K562 (cell line): Measurements from ENCODE around the gene CLDN5. TPM values are rescaled to one million over a fixed set of nuclear protein-coding genes. Genes with fewer than 3 reads are reported as not detected.

ENCODE experiments used
- ARID4B ChIP-seq: sonication (generic); formaldehyde crosslinking; IDR thresholded peaks from 2 replicates; pipeline ENCODE4 v1.8.0; 2022; ENCODE audit warnings: mild to moderate bottlenecking, missing genetic modification reagents
- ASH1L ChIP-seq: fragments of 450-650 bp; IDR thresholded peaks from 2 replicates; pipeline ENCODE4 v1.6.1; 2018; ENCODE audit warnings: borderline replicate concordance, mild to moderate bottlenecking, low read depth; ENCODE audit not compliant: partially characterized antibody
- BRD4 ChIP-seq: fragments of 200-600 bp; sonication (generic); IDR thresholded peaks from 2 replicates; pipeline ENCODE4 v1.6.1; 2017; ENCODE audit warnings: inconsistent platforms
- BRF1 ChIP-seq: IDR thresholded peaks from 3 replicates; pipeline ENCODE4 v1.6.1; 2011; ENCODE audit warnings: borderline replicate concordance, mild to moderate bottlenecking; ENCODE audit not compliant: insufficient read length; ENCODE audit errors: extremely low read depth
- BRF2 ChIP-seq: IDR thresholded peaks from 3 replicates; pipeline ENCODE4 v1.6.1; 2011; ENCODE audit warnings: borderline replicate concordance, mild to moderate bottlenecking; ENCODE audit not compliant: insufficient read length, insufficient read depth
- CHD2 ChIP-seq: IDR thresholded peaks from 2 replicates; pipeline ENCODE4 v1.6.1; 2011; ENCODE audit warnings: low read depth, low read length
- E2F4 ChIP-seq: sonication (generic); formaldehyde crosslinking; IDR thresholded peaks from 2 replicates; pipeline ENCODE4 v1.8.0; 2022; ENCODE audit warnings: mild to moderate bottlenecking, low read depth, missing genetic modification reagents
- E2F5 ChIP-seq: sonication (generic); formaldehyde crosslinking; IDR thresholded peaks from 2 replicates; pipeline ENCODE4 v1.8.0; 2022; ENCODE audit warnings: mild to moderate bottlenecking, missing genetic modification reagents
- ESRRB ChIP-seq: fragments of 250-450 bp; sonication (Bioruptor Pico); IDR thresholded peaks from 2 replicates; pipeline ENCODE4 v1.5.0; 2020; ENCODE audit warnings: mild to moderate bottlenecking, moderate library complexity, borderline replicate concordance
- MBD2 ChIP-seq: sonication (generic); IDR thresholded peaks from 2 replicates; pipeline ENCODE4 v1.6.1; 2016; ENCODE audit warnings: low read depth, borderline replicate concordance
- NFE2 ChIP-seq: IDR thresholded peaks from 2 replicates; pipeline ENCODE4 v1.6.1; 2014; ENCODE audit warnings: antibody characterized with exemption, low read depth
- NFIC ChIP-seq: fragments of 450-650 bp; IDR thresholded peaks from 2 replicates; pipeline ENCODE4 v1.6.1; 2017; ENCODE audit warnings: mild to moderate bottlenecking, inconsistent platforms
- RBM34 ChIP-seq: fragments of 200-400 bp; formaldehyde crosslinking; IDR thresholded peaks from 2 replicates; pipeline ENCODE4 v1.6.1; 2018; ENCODE audit warnings: low read length, borderline replicate concordance; ENCODE audit not compliant: insufficient read depth
- RUNX1 ChIP-seq: sonication (generic); IDR thresholded peaks from 2 replicates; pipeline ENCODE4 v1.6.1; 2016; ENCODE audit warnings: antibody characterized with exemption, low read depth
- SAFB ChIP-seq: fragments of 200-400 bp; formaldehyde crosslinking; IDR thresholded peaks from 2 replicates; pipeline ENCODE4 v1.6.1; 2017; ENCODE audit warnings: low read depth, low read length, borderline replicate concordance
- SMARCC2 ChIP-seq: fragments of 450-650 bp; IDR thresholded peaks from 2 replicates; pipeline ENCODE4 v1.6.1; 2017; ENCODE audit warnings: antibody characterized with exemption, moderate library complexity, mild to moderate bottlenecking, low read depth
- SNRNP70 ChIP-seq: fragments of 200-400 bp; formaldehyde crosslinking; optimal IDR thresholded peaks from 2 replicates; pipeline ENCODE3; 2017; ENCODE audit warnings: low read depth, low read length
- TFAM ChIP-seq: fragments of 250-450 bp; sonication (Bioruptor Pico); conservative IDR thresholded peaks from 2 replicates; pipeline ENCODE4 v1.5.0; 2021; ENCODE audit warnings: mild to moderate bottlenecking, moderate library complexity
- THAP7 ChIP-seq: fragments of 250-450 bp; sonication (Bioruptor Pico); IDR thresholded peaks from 2 replicates; pipeline ENCODE4 v1.5.0; 2021
- ZNF239 ChIP-seq: fragments of 250-450 bp; sonication (Bioruptor Pico); IDR thresholded peaks from 2 replicates; pipeline ENCODE4 v1.4.0; 2020; ENCODE audit warnings: mild to moderate bottlenecking
- ZNF75A ChIP-seq: fragments of 450-650 bp; formaldehyde crosslinking; IDR thresholded peaks from 2 replicates; pipeline ENCODE4 v1.4.0; 2020; ENCODE audit warnings: mild to moderate bottlenecking
- ZNF766 ChIP-seq: fragments of 200-800 bp; sonication (Bioruptor generic); conservative IDR thresholded peaks from 2 replicates; pipeline ENCODE4 v1.6.1; 2016; ENCODE audit warnings: missing genetic modification characterization, missing compliant biosample characterization
- ZZZ3 ChIP-seq: fragments of 450-650 bp; IDR thresholded peaks from 2 replicates; pipeline ENCODE4 v1.6.1; 2016; ENCODE audit warnings: antibody characterized with exemption, mild to moderate bottlenecking, moderate library complexity
- polyA plus RNA-seq, 8 experiments: library from polyadenylated mRNA; depleted of rRNA in 4 of 8; stranded (reverse) in 5 of 8; unstranded in 3 of 8; fragments of >200 nt; fragmentation: Nextera tagmentation in 2 of 8; fragmentation: Illumina TruSeq in 1 of 8; extraction: Ambion mirVana in 2 of 8; extraction: Trizol in 1 of 8; gene quantifications; 2 replicates each; pipeline versions ENCODE4 v1.2.1 to v1.2.3, GENCODE V29; 2011 to 2014; ENCODE audit warnings: inconsistent platforms in 1 of 8, missing spikeins in 1 of 8
- total RNA-seq, 7 experiments: library from RNA; depleted of rRNA in 6 of 7; stranded (reverse); fragments of >200 nt in 6 of 7; fragmentation: Illumina TruSeq in 2 of 7; extraction: Trizol in 2 of 7; gene quantifications; 2 replicates each; pipeline versions ENCODE4 v1.2.1 to v1.2.3, GENCODE V29; 2011 to 2021; ENCODE audit warnings: low replicate concordance in 1 of 7

CLDN5 gene
- total and polyA plus RNA-seq, 9 of the 15 experiments (the other 6 are each of a cell fraction or from before 2014, with no cell fraction given), result 0.20 TPM; not detected in 8

GRCh38 chr22:19518635-19519034 is 5.6 kb downstream of the CLDN5 start (continued):
- TF ChIP-seq BRF2, result no peak
- no peak for TF ChIP-seq MBD2
- no peak for TF ChIP-seq E2F5
- no peak for TF ChIP-seq RUNX1
- TF ChIP-seq ARID4B (CRISPR knock-in tag), result no peak
- TF ChIP-seq ZNF239, result no peak
- no peak for TF ChIP-seq E2F4 (CRISPR knock-in tag)
- no peak for TF ChIP-seq NFE2
- no peak for TF ChIP-seq THAP7 (CRISPR knock-in tag)
- no peak for TF ChIP-seq BRF1
- TF ChIP-seq ZNF75A (CRISPR knock-in tag), result no peak
- TF ChIP-seq SMARCC2, result no peak
- no peak for TF ChIP-seq BRD4
- no peak for TF ChIP-seq ASH1L
- no peak for TF ChIP-seq RBM34
- TF ChIP-seq NFIC, result no peak
- no peak for TF ChIP-seq ZNF766 (CRISPR knock-in tag)
- 0 out of 2 replicates have a peak, but pooled peaks have one; percentile 20 for TF ChIP-seq CHD2
- peak; percentile 7 for TF ChIP-seq SNRNP70
- no peak for TF ChIP-seq ESRRB
- no peak for TF ChIP-seq TFAM (CRISPR knock-in tag)
- no peak for TF ChIP-seq SAFB
- no peak for TF ChIP-seq ZZZ3
